Liver (tissue), 3 donors: ENCODE results near the gene CFAP70.

Experiments used
- FOXA1 ChIP-seq: IDR thresholded peaks from 2 replicates; pipeline ENCODE4 v1.6.1; 2016; ENCODE audit warnings: antibody characterized with exemption
- GABPA ChIP-seq, 2 donors: IDR thresholded peaks in 1 of 2; conservative IDR thresholded peaks in 1 of 2; 2 replicates each; pipeline ENCODE4 v1.6.1; 2016; ENCODE audit warnings: antibody characterized with exemption in 2 of 2, mild to moderate bottlenecking in 1 of 2, moderate library complexity in 1 of 2
- HNF4G ChIP-seq: IDR thresholded peaks from 2 replicates; pipeline ENCODE4 v1.6.1; 2016; ENCODE audit warnings: antibody characterized with exemption
- RAD21 ChIP-seq, 2 donors: IDR thresholded peaks; 2 replicates each; pipeline ENCODE4 v1.6.1; 2016; ENCODE audit warnings: antibody characterized with exemption in 2 of 2, mild to moderate bottlenecking in 2 of 2
- RXRA ChIP-seq, 2 donors: IDR thresholded peaks; 2 replicates each; pipeline ENCODE4 v1.6.1; 2017 to 2018; ENCODE audit warnings: antibody characterized with exemption in 2 of 2, mild to moderate bottlenecking in 1 of 2
- TAF1 ChIP-seq: conservative IDR thresholded peaks from 2 replicates; pipeline ENCODE4 v1.6.1; 2016; ENCODE audit warnings: antibody characterized with exemption, mild to moderate bottlenecking
- TF ChIP-seq, protein P1 (sequence below): IDR thresholded peaks from 2 replicates; pipeline ENCODE4 v1.6.1; 2016; ENCODE audit warnings: antibody characterized with exemption
- TF ChIP-seq, protein P2 (sequence below): IDR thresholded peaks from 2 replicates; pipeline ENCODE4 v1.6.1; 2016; ENCODE audit warnings: antibody characterized with exemption, mild to moderate bottlenecking
- TF ChIP-seq, protein P3 (sequence below): fragments of 150-350 bp; IDR thresholded peaks from 2 replicates; pipeline ENCODE4 v1.5.1; 2017; ENCODE audit warnings: improper control_type of control experiment, low read depth, low read length; ENCODE audit not compliant: missing input control
- TF ChIP-seq, protein P4 (sequence below): IDR thresholded peaks from 2 replicates; pipeline ENCODE4 v1.6.1; 2016; ENCODE audit warnings: antibody characterized with exemption
- donor health status: healthy.
- donor health status: healthy.

DNA sequence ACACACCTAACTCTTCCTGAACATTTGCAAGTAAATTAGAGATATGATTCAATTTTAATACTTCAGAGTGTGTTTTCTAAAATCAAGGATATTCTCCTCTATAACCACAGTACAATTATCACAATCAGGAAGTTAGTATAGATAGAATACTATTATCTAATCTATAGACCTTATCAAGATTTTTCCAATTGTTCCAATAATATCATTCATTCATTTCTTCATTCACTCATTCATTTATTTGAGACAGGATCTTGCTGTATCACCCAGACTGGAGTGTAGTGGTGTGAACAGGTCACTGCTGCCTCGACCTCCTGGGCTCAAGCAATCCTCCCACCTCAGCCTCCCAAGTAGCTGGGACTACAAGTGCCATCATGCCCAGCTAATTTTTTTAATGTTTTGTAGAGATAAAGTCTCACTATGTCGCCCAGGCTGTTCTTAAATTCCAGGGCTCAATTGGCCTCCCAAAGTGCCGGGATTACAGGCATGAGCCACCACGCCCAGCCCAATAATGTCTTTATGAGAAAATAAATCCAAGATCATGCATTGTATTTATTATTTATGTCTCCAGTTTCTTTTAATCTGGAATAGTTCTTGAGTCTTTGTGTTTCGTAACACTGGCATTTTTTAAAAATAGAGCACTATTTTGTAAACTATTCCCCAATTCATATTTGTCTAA lies 95.6 kb downstream of the CFAP70 start:
- TF ChIP-seq, protein P1, sequence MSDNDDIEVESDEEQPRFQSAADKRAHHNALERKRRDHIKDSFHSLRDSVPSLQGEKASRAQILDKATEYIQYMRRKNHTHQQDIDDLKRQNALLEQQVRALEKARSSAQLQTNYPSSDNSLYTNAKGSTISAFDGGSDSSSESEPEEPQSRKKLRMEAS: no peak
- TF ChIP-seq, protein P2, sequence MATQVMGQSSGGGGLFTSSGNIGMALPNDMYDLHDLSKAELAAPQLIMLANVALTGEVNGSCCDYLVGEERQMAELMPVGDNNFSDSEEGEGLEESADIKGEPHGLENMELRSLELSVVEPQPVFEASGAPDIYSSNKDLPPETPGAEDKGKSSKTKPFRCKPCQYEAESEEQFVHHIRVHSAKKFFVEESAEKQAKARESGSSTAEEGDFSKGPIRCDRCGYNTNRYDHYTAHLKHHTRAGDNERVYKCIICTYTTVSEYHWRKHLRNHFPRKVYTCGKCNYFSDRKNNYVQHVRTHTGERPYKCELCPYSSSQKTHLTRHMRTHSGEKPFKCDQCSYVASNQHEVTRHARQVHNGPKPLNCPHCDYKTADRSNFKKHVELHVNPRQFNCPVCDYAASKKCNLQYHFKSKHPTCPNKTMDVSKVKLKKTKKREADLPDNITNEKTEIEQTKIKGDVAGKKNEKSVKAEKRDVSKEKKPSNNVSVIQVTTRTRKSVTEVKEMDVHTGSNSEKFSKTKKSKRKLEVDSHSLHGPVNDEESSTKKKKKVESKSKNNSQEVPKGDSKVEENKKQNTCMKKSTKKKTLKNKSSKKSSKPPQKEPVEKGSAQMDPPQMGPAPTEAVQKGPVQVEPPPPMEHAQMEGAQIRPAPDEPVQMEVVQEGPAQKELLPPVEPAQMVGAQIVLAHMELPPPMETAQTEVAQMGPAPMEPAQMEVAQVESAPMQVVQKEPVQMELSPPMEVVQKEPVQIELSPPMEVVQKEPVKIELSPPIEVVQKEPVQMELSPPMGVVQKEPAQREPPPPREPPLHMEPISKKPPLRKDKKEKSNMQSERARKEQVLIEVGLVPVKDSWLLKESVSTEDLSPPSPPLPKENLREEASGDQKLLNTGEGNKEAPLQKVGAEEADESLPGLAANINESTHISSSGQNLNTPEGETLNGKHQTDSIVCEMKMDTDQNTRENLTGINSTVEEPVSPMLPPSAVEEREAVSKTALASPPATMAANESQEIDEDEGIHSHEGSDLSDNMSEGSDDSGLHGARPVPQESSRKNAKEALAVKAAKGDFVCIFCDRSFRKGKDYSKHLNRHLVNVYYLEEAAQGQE: no peak
- TF ChIP-seq, protein P3, sequence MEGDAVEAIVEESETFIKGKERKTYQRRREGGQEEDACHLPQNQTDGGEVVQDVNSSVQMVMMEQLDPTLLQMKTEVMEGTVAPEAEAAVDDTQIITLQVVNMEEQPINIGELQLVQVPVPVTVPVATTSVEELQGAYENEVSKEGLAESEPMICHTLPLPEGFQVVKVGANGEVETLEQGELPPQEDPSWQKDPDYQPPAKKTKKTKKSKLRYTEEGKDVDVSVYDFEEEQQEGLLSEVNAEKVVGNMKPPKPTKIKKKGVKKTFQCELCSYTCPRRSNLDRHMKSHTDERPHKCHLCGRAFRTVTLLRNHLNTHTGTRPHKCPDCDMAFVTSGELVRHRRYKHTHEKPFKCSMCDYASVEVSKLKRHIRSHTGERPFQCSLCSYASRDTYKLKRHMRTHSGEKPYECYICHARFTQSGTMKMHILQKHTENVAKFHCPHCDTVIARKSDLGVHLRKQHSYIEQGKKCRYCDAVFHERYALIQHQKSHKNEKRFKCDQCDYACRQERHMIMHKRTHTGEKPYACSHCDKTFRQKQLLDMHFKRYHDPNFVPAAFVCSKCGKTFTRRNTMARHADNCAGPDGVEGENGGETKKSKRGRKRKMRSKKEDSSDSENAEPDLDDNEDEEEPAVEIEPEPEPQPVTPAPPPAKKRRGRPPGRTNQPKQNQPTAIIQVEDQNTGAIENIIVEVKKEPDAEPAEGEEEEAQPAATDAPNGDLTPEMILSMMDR: no peak
- TF ChIP-seq HNF4G (no peak), TAF1 (no peak), FOXA1 (no peak), RAD21 (IDR thresholded peaks at IDR 0.05) (no peak), GABPA (IDR thresholded peaks at IDR 0.05 in 1 of 2, conservative IDR thresholded peaks at IDR 0.05 in 1 of 2) (no peak), RXRA (IDR thresholded peaks at IDR 0.05) (no peak)
- TF ChIP-seq, protein P4, sequence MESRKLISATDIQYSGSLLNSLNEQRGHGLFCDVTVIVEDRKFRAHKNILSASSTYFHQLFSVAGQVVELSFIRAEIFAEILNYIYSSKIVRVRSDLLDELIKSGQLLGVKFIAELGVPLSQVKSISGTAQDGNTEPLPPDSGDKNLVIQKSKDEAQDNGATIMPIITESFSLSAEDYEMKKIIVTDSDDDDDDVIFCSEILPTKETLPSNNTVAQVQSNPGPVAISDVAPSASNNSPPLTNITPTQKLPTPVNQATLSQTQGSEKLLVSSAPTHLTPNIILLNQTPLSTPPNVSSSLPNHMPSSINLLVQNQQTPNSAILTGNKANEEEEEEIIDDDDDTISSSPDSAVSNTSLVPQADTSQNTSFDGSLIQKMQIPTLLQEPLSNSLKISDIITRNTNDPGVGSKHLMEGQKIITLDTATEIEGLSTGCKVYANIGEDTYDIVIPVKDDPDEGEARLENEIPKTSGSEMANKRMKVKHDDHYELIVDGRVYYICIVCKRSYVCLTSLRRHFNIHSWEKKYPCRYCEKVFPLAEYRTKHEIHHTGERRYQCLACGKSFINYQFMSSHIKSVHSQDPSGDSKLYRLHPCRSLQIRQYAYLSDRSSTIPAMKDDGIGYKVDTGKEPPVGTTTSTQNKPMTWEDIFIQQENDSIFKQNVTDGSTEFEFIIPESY: no peak
